Measurements from ENCODE around the gene CTPS2. TPM values are rescaled to one million over a fixed set of nuclear protein-coding genes. Genes with fewer than 3 reads are reported as not detected.

CTPS2 gene
- total and polyA plus RNA-seq, 2 donors (not counting 3 experiments of a cell fraction or from before 2014, with no cell fraction given), result 7.4 to 15.7 TPM

DNA sequence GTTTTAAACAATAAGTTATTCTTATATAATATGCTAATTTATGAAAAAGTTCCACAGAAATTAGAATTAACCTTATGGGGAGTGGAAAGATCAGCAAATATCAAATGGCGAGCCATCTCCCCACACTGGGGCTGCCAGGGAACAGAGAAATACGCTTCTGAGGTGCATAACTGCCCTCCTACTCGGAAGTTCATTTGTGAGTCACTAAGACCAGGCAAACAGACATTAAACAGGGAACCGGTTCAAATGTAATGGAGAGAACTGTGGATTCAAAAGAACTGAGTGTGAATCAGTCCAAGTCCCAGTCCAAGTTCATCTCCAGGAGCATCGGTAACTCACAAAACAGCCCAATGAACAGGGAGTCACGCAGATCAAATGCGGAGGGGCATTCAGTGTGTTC lies 73.9 kb downstream of the CTPS2 start:
- no peak for FAIRE-seq
- intact Hi-C loops (cut with micrococcal nuclease) (no loop called here), dilution Hi-C loops (cut with MboI; ENCODE audit: extremely low pct_ligation_motif_present, low sequenced_read_pairs) (no loop called here)
- H3K4me3 ChIP-seq (replicated peaks in 1 of 3; ENCODE audit: insufficient read depth in 1 of 3, low read depth in 1 of 3, low read length in 3 of 3), result no peak overlapping the region
- H2AFZ ChIP-seq (ENCODE audit: low read depth, low read length), result no peak overlapping the region
- TF ChIP-seq MYC (IDR thresholded peaks at IDR 0.05; ENCODE audit: low read depth, low read length) (no peak), FOS (IDR thresholded peaks at IDR 0.05; ENCODE audit: borderline replicate concordance, insufficient read depth, low read length) (no peak), POLR2AphosphoS5 (IDR thresholded peaks at IDR 0.05; ENCODE audit: insufficient read depth, low read depth, low read length) (no peak), GATA2 (IDR thresholded peaks at IDR 0.05; ENCODE audit: insufficient read depth, insufficient read length, low read depth, low read length) (no peak), JUN (IDR thresholded peaks at IDR 0.05; ENCODE audit: borderline replicate concordance, insufficient read depth, insufficient read length, low read depth) (no peak), EZH2 (IDR thresholded peaks at IDR 0.05; ENCODE audit: borderline replicate concordance, low read depth, low read length, severe bottlenecking) (no peak), POLR2A (IDR thresholded peaks at IDR 0.05; ENCODE audit: low read depth, low read length) (no peak)
- TF ChIP-seq, protein P1, sequence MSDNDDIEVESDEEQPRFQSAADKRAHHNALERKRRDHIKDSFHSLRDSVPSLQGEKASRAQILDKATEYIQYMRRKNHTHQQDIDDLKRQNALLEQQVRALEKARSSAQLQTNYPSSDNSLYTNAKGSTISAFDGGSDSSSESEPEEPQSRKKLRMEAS (IDR thresholded peaks at IDR 0.05; ENCODE audit: insufficient read depth, insufficient read length), result no peak
- TF ChIP-seq, protein P2, sequence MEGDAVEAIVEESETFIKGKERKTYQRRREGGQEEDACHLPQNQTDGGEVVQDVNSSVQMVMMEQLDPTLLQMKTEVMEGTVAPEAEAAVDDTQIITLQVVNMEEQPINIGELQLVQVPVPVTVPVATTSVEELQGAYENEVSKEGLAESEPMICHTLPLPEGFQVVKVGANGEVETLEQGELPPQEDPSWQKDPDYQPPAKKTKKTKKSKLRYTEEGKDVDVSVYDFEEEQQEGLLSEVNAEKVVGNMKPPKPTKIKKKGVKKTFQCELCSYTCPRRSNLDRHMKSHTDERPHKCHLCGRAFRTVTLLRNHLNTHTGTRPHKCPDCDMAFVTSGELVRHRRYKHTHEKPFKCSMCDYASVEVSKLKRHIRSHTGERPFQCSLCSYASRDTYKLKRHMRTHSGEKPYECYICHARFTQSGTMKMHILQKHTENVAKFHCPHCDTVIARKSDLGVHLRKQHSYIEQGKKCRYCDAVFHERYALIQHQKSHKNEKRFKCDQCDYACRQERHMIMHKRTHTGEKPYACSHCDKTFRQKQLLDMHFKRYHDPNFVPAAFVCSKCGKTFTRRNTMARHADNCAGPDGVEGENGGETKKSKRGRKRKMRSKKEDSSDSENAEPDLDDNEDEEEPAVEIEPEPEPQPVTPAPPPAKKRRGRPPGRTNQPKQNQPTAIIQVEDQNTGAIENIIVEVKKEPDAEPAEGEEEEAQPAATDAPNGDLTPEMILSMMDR (IDR thresholded peaks at IDR 0.05; ENCODE audit: extremely low read depth in 1 of 2, insufficient read depth in 1 of 2, low read depth in 1 of 2, low read length in 2 of 2), result no peak
- no peak overlapping the region for H3K9ac ChIP-seq (replicated peaks; ENCODE audit: extremely low read depth, insufficient read depth, low read length)
- H3K9me3 ChIP-seq (replicated peaks; ENCODE audit: control insufficient read depth, insufficient read depth, low read length), result no peaks in the 10 kb centered on the region
- H3K79me2 ChIP-seq (ENCODE audit: control insufficient read depth, insufficient read depth, low read length), result no peaks in the 10 kb centered on the region
- no TSS peak for BruUV-seq (replicated peaks)
- H3K4me1 ChIP-seq (ENCODE audit: control insufficient read depth, extremely low read depth, insufficient read depth, low read length), result peaks cover 7% of the 10 kb centered on the region
- ChIA-PET CTCF (interaction anchor here (1.2 to 1.4 kb wide), 2 partner anchors 17 to 44 kb away, joined by 4 read pairs; no protein-coding TSS in a partner anchor), POLR2A (no interaction called here)
- no peaks in the 10 kb centered on the region for H3K27me3 ChIP-seq (ENCODE audit: control insufficient read depth in 2 of 2, insufficient read depth in 2 of 2, low read length in 2 of 2)
- no peaks in the 10 kb centered on the region for H4K20me1 ChIP-seq (replicated peaks; ENCODE audit: control insufficient read depth, extremely low read depth, insufficient read depth, low read length)
- DNase-seq (ENCODE audit: low read depth, low spot score), result no peak
- H3K9me1 ChIP-seq (replicated peaks; ENCODE audit: control insufficient read depth, extremely low read depth, insufficient read depth, low read length), result no peaks in the 10 kb centered on the region
- no peak overlapping the region for H3K27ac ChIP-seq (ENCODE audit: insufficient read depth, low read depth, low read length)
- H3K36me3 ChIP-seq (ENCODE audit: control insufficient read depth in 2 of 2, extremely low read depth in 1 of 2, insufficient read depth in 2 of 2, low read length in 2 of 2), result no peaks in the 10 kb centered on the region
- no peak overlapping the region for H3K4me2 ChIP-seq (ENCODE audit: insufficient read depth, low read length)

Measured in endothelial cell of umbilical vein (primary cell).